PC-3 (cell line): ENCODE measurements around the gene EOLA1. TPM values are rescaled to one million over a fixed set of nuclear protein-coding genes. Genes with fewer than 3 reads are reported as not detected.
A peak's percentile ranks its signal among the peaks of the same experiment; 100 is the strongest.
"Not testable (repeated sequence)": the region's sequence is repeated elsewhere in the genome, so short reads cannot be mapped to it uniquely, and the experiment has no call there.

Experiments used
- ATAC-seq: fragments of 200-7000 bp; cut with Tn5 transposase; 2 replicates; pipeline ENCODE4 v1.9.1; 2020; ENCODE audit warnings: mild to moderate bottlenecking, moderate library complexity
- BruUV-seq: library from RNA; stranded (reverse); fragments of 400-500 nt; replicated peaks from 2 replicates; lab custom pipeline; 2021; lab: Mats Ljungman, UMichigan
- CTCF ChIA-PET: fragments of 300-600 bp; sonication (Branson Sonifier 250); formaldehyde crosslinking; loops from one replicate; lab custom pipeline; 2022; ENCODE audit warnings: antibody characterized with exemption; lab: Charles Lee
- POLR2A ChIA-PET: fragments of 300-600 bp; sonication (Branson Sonifier 250); formaldehyde crosslinking; loops from one replicate; lab custom pipeline; 2022; ENCODE audit warnings: antibody characterized with exemption; ENCODE audit not compliant: unreplicated experiment; lab: Charles Lee
- DNase-seq: peaks from one replicate; pipeline ENCODE4 v3.0.0-alpha.2; 2015
- H2AFZ ChIP-seq: fragments of 300-600 bp; sonication (generic); 2 replicates; pipeline ENCODE4 v1.6.0; 2016; ENCODE audit warnings: antibody characterized with exemption, low read length
- H3F3A ChIP-seq: fragments of 300-600 bp; sonication (generic); one replicate; pipeline ENCODE4 v1.6.0; 2017; ENCODE audit warnings: antibody characterized with exemption, low read length, control low read depth, mild to moderate bottlenecking; ENCODE audit not compliant: unreplicated experiment
- H3K27ac ChIP-seq: fragments of 300-600 bp; sonication (generic); 2 replicates; pipeline ENCODE4 v1.5.1; 2016; ENCODE audit warnings: mild to moderate bottlenecking, low read length
- H3K27me3 ChIP-seq: fragments of 300-600 bp; sonication (generic); 2 replicates; pipeline ENCODE4 v1.6.1; 2016; ENCODE audit warnings: low read length, mixed read lengths
- H3K36me3 ChIP-seq: fragments of 300-600 bp; sonication (generic); 2 replicates; pipeline ENCODE4 v1.6.1; 2016; ENCODE audit warnings: low read depth, mixed run types, low read length, mixed read lengths
- H3K4me1 ChIP-seq: fragments of 300-600 bp; sonication (generic); 2 replicates; pipeline ENCODE4 v1.5.1; 2016; ENCODE audit warnings: low read length; ENCODE audit not compliant: insufficient read depth
- H3K4me2 ChIP-seq: fragments of 300-600 bp; sonication (generic); 2 replicates; pipeline ENCODE4 v1.6.0; 2016; ENCODE audit warnings: low read length
- H3K4me3 ChIP-seq: fragments of 300-600 bp; sonication (generic); 2 replicates; pipeline ENCODE4 v1.5.1; 2016; ENCODE audit warnings: mild to moderate bottlenecking, low read length, mixed read lengths
- H3K79me2 ChIP-seq: fragments of 300-600 bp; sonication (generic); 2 replicates; pipeline ENCODE4 v1.6.1; 2017; ENCODE audit warnings: low read length, mixed read lengths
- H3K9ac ChIP-seq: fragments of 300-600 bp; sonication (generic); 2 replicates; pipeline ENCODE4 v1.6.0; 2016; ENCODE audit warnings: mild to moderate bottlenecking, low read length
- H3K9me2 ChIP-seq: fragments of 300-600 bp; sonication (generic); replicated peaks from 2 replicates; pipeline ENCODE4 v1.6.1; 2016; ENCODE audit warnings: mixed run types, low read length, mixed read lengths
- H3K9me3 ChIP-seq: fragments of 300-600 bp; sonication (generic); 2 replicates; pipeline ENCODE4 v1.6.1; 2016; ENCODE audit warnings: low read length, mixed read lengths
- H4K20me1 ChIP-seq: fragments of 300-600 bp; sonication (generic); 2 replicates; pipeline ENCODE4 v1.6.1; 2016; ENCODE audit warnings: low read length, mixed read lengths
- EZH2 ChIP-seq: fragments of 300-600 bp; sonication (generic); IDR thresholded peaks from one replicate; pipeline ENCODE4 v1.6.1; 2017; ENCODE audit warnings: antibody characterized with exemption, mild to moderate bottlenecking, low read length; ENCODE audit not compliant: unreplicated experiment
- EZH2phosphoT487 ChIP-seq: fragments of 300-600 bp; sonication (generic); IDR thresholded peaks from 2 replicates; pipeline ENCODE4 v1.6.1; 2018; ENCODE audit warnings: mild to moderate bottlenecking, antibody characterized with exemption, low read length, borderline replicate concordance
- intact Hi-C: fragments of 100-400 bp; cut with micrococcal nuclease; formaldehyde crosslinking; loops from 2 replicates; pipeline ENCODE4 v1.9.0; 2023
- total RNA-seq: library from RNA; depleted of rRNA; stranded (reverse); fragments of >200 nt; gene quantifications from 2 replicates; pipeline ENCODE4 v1.2.3, GENCODE V29; 2014
- TF ChIP-seq, protein P1 (sequence below): fragments of 300-600 bp; sonication (generic); conservative IDR thresholded peaks from 2 replicates; pipeline ENCODE4 v1.5.1; 2017; ENCODE audit warnings: antibody characterized with exemption, low read depth, mild to moderate bottlenecking, low read length

EOLA1 gene
- total RNA-seq, 1 experiment from 2014 or later = 21.7 TPM

DNA sequence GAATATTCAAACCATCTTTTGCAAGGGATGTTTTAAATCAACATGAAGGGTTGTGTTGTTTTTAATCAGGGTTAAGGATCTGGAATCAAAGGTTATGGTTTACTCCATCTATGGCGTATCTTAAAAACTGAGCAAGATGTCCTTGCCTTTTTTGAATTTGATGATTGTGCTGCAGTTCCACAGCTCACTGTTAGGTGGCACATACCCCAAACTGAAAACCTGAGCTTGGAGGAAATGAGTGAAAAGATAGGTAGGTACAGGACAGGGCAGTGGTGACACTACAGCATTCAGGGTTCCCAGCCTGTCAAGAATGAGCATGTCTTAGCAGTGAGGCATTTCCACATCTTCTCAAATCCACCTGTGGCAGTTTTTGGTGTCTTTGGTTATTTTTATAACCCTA lies 13.1 kb upstream of the EOLA1 start:
- ChIA-PET CTCF (interaction anchor here (0.6 kb wide), 1 partner anchor 12 kb away, joined by 3 read pairs; no protein-coding TSS in a partner anchor), POLR2A (interaction anchor here (0.7 kb wide), 1 partner anchor 11 kb away, joined by 3 read pairs; no protein-coding TSS in a partner anchor)
- Histone ChIP-seq H3F3A (no peaks in the 10 kb centered on the region), H4K20me1 (no peaks in the 10 kb centered on the region), H3K4me2 (no peak overlapping the region), H3K4me3 (no peak overlapping the region), H3K27ac (no peak overlapping the region), H3K4me1 (no peaks in the 10 kb centered on the region), H3K36me3 (no peaks in the 10 kb centered on the region), H2AFZ (no peak overlapping the region), H3K9me2 (no peaks in the 10 kb centered on the region), H3K9me3 (no peaks in the 10 kb centered on the region), H3K79me2 (no peaks in the 10 kb centered on the region), H3K27me3 (no peaks in the 10 kb centered on the region), H3K9ac (no peak overlapping the region)
- DNase-seq (peak; percentile 54), ATAC-seq (peak; percentile 77)
- TF ChIP-seq, protein P1, sequence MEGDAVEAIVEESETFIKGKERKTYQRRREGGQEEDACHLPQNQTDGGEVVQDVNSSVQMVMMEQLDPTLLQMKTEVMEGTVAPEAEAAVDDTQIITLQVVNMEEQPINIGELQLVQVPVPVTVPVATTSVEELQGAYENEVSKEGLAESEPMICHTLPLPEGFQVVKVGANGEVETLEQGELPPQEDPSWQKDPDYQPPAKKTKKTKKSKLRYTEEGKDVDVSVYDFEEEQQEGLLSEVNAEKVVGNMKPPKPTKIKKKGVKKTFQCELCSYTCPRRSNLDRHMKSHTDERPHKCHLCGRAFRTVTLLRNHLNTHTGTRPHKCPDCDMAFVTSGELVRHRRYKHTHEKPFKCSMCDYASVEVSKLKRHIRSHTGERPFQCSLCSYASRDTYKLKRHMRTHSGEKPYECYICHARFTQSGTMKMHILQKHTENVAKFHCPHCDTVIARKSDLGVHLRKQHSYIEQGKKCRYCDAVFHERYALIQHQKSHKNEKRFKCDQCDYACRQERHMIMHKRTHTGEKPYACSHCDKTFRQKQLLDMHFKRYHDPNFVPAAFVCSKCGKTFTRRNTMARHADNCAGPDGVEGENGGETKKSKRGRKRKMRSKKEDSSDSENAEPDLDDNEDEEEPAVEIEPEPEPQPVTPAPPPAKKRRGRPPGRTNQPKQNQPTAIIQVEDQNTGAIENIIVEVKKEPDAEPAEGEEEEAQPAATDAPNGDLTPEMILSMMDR = peak; percentile 54
- TF ChIP-seq EZH2 (no peak), EZH2phosphoT487 (no peak)
- intact Hi-C loops = no loop called here
- BruUV-seq = no TSS peak

DNA sequence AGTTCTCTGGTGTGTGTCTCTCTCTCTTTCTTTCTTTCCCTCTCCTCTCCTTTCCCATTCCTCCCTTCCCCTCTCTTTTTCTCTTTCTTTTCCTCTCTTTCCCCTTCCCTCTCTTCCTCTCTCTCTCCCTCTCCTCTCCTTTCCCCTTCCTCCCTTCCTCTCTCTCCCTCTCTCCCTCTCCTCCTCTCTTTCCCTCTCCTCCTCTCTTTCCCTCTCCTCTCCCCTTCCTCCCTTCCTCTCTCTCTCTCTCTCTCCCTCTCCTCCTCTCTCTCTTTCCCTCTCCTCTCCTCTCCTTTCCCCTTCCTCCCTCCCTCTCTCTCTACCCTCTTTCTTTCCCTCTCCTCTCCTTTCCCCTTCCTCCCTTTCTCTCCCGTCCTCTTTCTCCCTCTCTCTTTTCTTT lies 12.4 kb upstream of the EOLA1 start:
- DNase-seq (no peak), ATAC-seq (no peak)
- Histone ChIP-seq H3K4me2 (no peak overlapping the region), H3K9me2 (no peaks in the 10 kb centered on the region), H3K9me3 (no peaks in the 10 kb centered on the region), H2AFZ (no peak overlapping the region), H3K27me3 (no peaks in the 10 kb centered on the region), H3K79me2 (no peaks in the 10 kb centered on the region), H3K4me3 (no peak overlapping the region), H3K27ac (no peak overlapping the region), H3K4me1 (no peaks in the 10 kb centered on the region), H3F3A (no peaks in the 10 kb centered on the region), H4K20me1 (no peaks in the 10 kb centered on the region), H3K36me3 (no peaks in the 10 kb centered on the region), H3K9ac (no peak overlapping the region)
- no peak for TF ChIP-seq EZH2
- TF ChIP-seq, protein P1 = no peak
- TF ChIP-seq EZH2phosphoT487 = no peak
- ChIA-PET CTCF (interaction anchor here (0.6 kb wide), 1 partner anchor 11 kb away, joined by 3 read pairs; no protein-coding TSS in a partner anchor), POLR2A (no interaction called here)
- intact Hi-C loops = no loop called here
- no TSS peak for BruUV-seq

DNA sequence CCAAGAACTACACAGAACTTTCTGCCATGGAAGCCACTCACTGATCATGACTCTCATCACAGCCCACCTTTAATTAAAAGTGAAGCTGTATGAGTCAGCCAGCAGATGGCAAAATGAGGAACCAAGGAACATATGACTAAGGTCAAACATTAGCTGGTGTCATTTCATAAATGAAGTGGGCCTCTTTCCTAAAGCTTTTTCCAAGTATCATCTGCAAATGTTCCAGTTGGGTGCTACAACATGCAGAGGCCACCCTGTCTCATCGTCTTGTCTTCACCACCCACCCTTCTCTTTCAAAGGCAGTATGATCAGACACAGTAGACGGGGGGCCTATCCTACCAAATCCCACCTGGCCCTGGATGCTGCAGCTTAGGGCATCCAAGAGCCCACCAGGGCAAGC lies 9.2 kb upstream of the EOLA1 start:
- Histone ChIP-seq H3K4me2 (no peak overlapping the region), H4K20me1 (no peaks in the 10 kb centered on the region), H3K79me2 (no peaks in the 10 kb centered on the region), H3K9me3 (no peaks in the 10 kb centered on the region), H3K4me3 (no peak overlapping the region), H3K9ac (no peak overlapping the region), H3K9me2 (no peaks in the 10 kb centered on the region), H3K36me3 (no peaks in the 10 kb centered on the region), H3F3A (no peaks in the 10 kb centered on the region), H3K27me3 (no peaks in the 10 kb centered on the region), H3K4me1 (no peaks in the 10 kb centered on the region), H2AFZ (no peak overlapping the region), H3K27ac (no peak overlapping the region)
- BruUV-seq = no TSS peak
- ChIA-PET POLR2A (no interaction called here), CTCF (no interaction called here)
- TF ChIP-seq EZH2 (no peak), EZH2phosphoT487 (no peak)
- TF ChIP-seq, protein P1 = no peak
- DNase-seq = no peak
- ATAC-seq = no peak
- intact Hi-C loops = no loop called here

DNA sequence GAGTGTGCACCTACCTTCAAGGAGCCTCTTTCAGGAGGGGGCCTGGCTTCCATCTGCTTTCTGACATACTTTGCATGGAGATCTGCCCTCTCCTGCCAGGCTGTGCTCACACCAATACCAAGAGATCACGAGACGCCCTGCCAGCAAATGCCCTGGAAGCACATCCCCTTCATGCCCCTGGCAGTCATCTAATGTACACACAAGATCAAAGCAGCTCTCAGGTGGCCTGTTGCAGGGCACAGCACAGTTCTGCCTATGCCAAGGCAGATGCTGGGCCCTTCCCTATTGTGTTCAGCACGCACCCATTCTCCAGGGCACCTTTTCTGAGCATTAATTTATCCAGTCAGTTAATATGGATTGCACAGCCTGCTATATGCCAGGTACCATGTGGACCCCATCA lies 7.9 kb upstream of the EOLA1 start:
- POLR2A ChIA-PET, BruUV-seq: not testable (repeated sequence)

More for the DNA sequence above, 7.9 kb upstream of the EOLA1 start:
- H3K4me2 ChIP-seq, H3F3A ChIP-seq, H3K4me3 ChIP-seq, H3K9me3 ChIP-seq, CTCF ChIA-PET, intact Hi-C loops, H3K9me2 ChIP-seq, ATAC-seq, H3K27ac ChIP-seq, H4K20me1 ChIP-seq, H3K79me2 ChIP-seq, H3K9ac ChIP-seq, H3K36me3 ChIP-seq, H3K27me3 ChIP-seq, DNase-seq, H2AFZ ChIP-seq, H3K4me1 ChIP-seq: not testable (repeated sequence)
